CD4-positive, alpha-beta T cell treated with Interleukin-12 subunit alpha and Interleukin-12 subunit beta, for 1 hour (primary cell): ENCODE measurements around the gene PLCXD1.
"Not testable (repeated sequence)": the region's sequence is repeated elsewhere in the genome, so short reads cannot be mapped to it uniquely, and the experiment has no call there.

ENCODE experiments used
- DNase-seq: peaks from one replicate; pipeline ENCODE4 v3.0.0-alpha.2; 2020

PLCXD1 gene

GRCh38 chrX:318068-318738 is 37.0 kb downstream of the PLCXD1 start:
- DNase-seq, result peak; percentile 99

GRCh38 chrX:318739-319578 is 37.8 kb downstream of the PLCXD1 start, which contains the start of gene GTPBP6:
Gene GTPBP6 (minus strand): TSS chrX:318796. CDS start chrX:318787, 9 bp downstream.
- peak; percentile 100 for DNase-seq

GRCh38 chrX:319579-320125 is 38.5 kb downstream of the PLCXD1 start:
- DNase-seq, result no peak

GRCh38 chrX:320126-320783 is 39.1 kb downstream of the PLCXD1 start:
- peak; percentile 16 for DNase-seq

GRCh38 chrX:323721-324628 is 42.8 kb downstream of the PLCXD1 start:
- peak; percentile 47 for DNase-seq

GRCh38 chrX:324664-325063 is 43.5 kb downstream of the PLCXD1 start:
- DNase-seq, result not testable (repeated sequence)

- DNase-seq, result no peak
These were observed 46.5 kb downstream of the PLCXD1 start for GRCh38 chrX:327660-328126.

- DNase-seq, result no peak
These were observed 48.2 kb downstream of the PLCXD1 start for GRCh38 chrX:329291-329910.

- DNase-seq, result not testable (repeated sequence)
These were observed 49.1 kb downstream of the PLCXD1 start for GRCh38 chrX:330141-330725.

GRCh38 chrX:330726-331150 is 49.6 kb downstream of the PLCXD1 start:
- DNase-seq, result no peak

- DNase-seq, result no peak
These were observed 50.1 kb downstream of the PLCXD1 start for GRCh38 chrX:331151-331824.

- DNase-seq, result no peak
These were observed 50.8 kb downstream of the PLCXD1 start for GRCh38 chrX:331825-332495.

GRCh38 chrX:332496-332860 is 51.3 kb downstream of the PLCXD1 start:
- DNase-seq, result no peak

- no peak for DNase-seq
These were observed 51.9 kb downstream of the PLCXD1 start for GRCh38 chrX:332916-333610.

GRCh38 chrX:333611-334311 is 52.6 kb downstream of the PLCXD1 start:
- no peak for DNase-seq

- no peak for DNase-seq
These were observed 53.2 kb downstream of the PLCXD1 start for GRCh38 chrX:334331-334891.

GRCh38 chrX:334971-335757 is 54.0 kb downstream of the PLCXD1 start:
- DNase-seq, result no peak

GRCh38 chrX:335758-336155 is 54.6 kb downstream of the PLCXD1 start:
- no peak for DNase-seq
